GM12801 (cell line): ENCODE measurements around the gene PRTG.

Source experiments
- CTCF ChIP-seq: IDR thresholded peaks from one replicate; pipeline ENCODE4 v1.5.1; 2011; ENCODE audit warnings: control low read depth; ENCODE audit not compliant: insufficient read length; ENCODE audit errors: extremely low read depth

Gene PRTG

GRCh38 chr15:55715355-55716076, 27.4 kb downstream of the PRTG start:
- TF ChIP-seq CTCF: no peak

- no peak for TF ChIP-seq CTCF
Measured at GRCh38 chr15:55714064-55714463, 28.9 kb downstream of the PRTG start.

GRCh38 chr15:55712363-55712762, 30.6 kb downstream of the PRTG start:
- no peak for TF ChIP-seq CTCF

- no peak for TF ChIP-seq CTCF
Measured at GRCh38 chr15:55710286-55710685, 32.7 kb downstream of the PRTG start.

- TF ChIP-seq CTCF: no peak
Measured at GRCh38 chr15:55709458-55709857, 33.5 kb downstream of the PRTG start.

- no peak for TF ChIP-seq CTCF
Measured at GRCh38 chr15:55708720-55709119, 34.2 kb downstream of the PRTG start.

GRCh38 chr15:55707951-55708350, 35.0 kb downstream of the PRTG start:
- no peak for TF ChIP-seq CTCF

GRCh38 chr15:55707518-55707917, 35.4 kb downstream of the PRTG start:
- TF ChIP-seq CTCF: no peak
